Stimulated activated CD4-positive, alpha-beta T cell treated with anti-CD3 and anti-CD28 coated beads, Interleukin-4, amount 100 ng/mL, for 1 hour (primary cell): ENCODE measurements around the gene KCNN1.
"Not testable (repeated sequence)": the region's sequence is repeated elsewhere in the genome, so short reads cannot be mapped to it uniquely, and the experiment has no call there.

Source experiments
- DNase-seq: peaks from one replicate; pipeline ENCODE4 v3.0.0-alpha.2; 2020

KCNN1 gene

GRCh38 chr19:17969096-17969792 is 2.3 kb downstream of the KCNN1 start:
- DNase-seq, result no peak

DNA sequence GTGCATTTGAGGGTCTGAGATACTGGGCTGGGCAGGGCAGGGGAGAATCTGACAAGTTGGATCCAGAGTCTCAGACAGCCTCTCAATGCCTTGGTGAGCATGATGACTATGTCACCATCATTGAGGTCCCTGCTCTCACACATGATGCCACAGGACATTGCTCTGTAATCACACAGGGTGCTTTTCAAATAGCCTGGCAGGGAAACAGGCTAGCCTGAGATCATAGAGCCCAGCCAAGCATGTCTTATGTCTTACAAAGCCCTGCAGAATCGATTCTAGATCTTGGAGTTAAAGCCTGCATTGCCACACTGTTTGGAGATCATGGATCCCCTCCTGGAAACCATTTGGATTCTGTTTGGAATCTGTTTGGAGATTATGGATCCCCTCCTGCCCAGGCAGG is 5.3 kb downstream of the KCNN1 start:
- no peak for DNase-seq

GRCh38 chr19:17973759-17974158 is 6.9 kb downstream of the KCNN1 start:
- DNase-seq, result no peak

DNA sequence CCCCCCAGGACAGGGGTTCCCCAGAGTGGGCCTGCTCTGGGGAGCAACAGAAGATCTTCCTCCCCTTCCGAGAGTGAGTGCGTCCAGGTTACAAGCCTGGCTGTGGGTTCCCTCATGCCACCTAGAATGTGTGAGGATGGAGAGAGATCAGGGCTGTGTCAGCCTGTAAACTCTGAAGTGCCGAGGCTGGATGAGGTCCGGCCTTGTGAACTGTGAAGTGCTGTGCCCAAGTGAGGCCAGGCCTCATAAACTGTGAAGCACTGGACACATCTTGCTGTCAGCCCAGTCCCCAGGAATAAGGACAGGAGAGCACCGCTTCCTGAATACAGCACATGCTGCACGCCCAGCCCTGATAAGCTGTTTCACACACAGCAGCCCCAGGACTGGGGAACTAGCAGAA is 7.6 kb downstream of the KCNN1 start:
- DNase-seq, result no peak

GRCh38 chr19:17975032-17975431 is 8.1 kb downstream of the KCNN1 start:
- DNase-seq, result no peak

- no peak for DNase-seq
These were observed 10.1 kb downstream of the KCNN1 start for GRCh38 chr19:17977021-17977420.

DNA sequence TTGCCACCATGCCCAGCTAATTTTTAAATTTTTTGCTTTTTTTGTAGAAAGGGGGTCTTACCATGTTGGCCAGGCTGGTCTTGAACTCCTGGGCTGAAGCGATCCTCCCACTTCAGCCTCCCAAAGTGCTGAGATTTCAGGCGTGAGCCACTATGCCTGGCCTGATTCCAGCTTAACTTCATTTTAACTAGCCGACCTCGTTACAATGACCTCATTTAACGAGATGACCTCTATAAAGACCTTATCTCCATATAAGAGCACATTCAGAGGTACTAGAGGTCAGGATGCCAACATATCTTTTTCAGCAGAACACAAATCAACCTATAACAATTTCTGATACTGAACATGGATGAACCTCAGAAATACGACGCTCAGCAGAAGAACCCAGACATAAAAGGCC is 10.6 kb downstream of the KCNN1 start:
- no peak for DNase-seq

GRCh38 chr19:17981611-17982010 is 14.7 kb downstream of the KCNN1 start:
- no peak for DNase-seq

- DNase-seq, result no peak
These were observed 15.5 kb downstream of the KCNN1 start for GRCh38 chr19:17982430-17982829.

- DNase-seq, result no peak
These were observed 18.3 kb downstream of the KCNN1 start for GRCh38 chr19:17985037-17985818.

DNA sequence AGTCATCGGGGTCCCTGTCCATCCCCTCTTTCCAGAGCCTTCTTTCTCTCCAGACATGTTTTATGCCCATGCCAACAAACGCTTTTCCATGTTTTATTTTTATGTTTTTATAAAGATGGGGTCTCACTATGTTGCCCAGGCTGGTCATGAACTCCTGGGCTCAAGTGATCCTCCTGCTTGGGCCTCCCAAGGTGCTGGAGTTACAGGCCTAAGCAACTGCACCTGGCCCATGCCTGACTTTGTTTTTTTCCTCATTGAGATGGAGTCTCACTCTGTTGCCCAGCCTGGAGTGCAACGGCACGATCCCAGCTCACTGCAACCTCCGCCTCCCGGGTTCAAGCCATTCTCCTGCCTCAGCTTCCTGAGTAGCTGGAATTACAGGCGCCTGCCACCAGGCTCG is 19.7 kb downstream of the KCNN1 start:
- not testable (repeated sequence) for DNase-seq

DNA sequence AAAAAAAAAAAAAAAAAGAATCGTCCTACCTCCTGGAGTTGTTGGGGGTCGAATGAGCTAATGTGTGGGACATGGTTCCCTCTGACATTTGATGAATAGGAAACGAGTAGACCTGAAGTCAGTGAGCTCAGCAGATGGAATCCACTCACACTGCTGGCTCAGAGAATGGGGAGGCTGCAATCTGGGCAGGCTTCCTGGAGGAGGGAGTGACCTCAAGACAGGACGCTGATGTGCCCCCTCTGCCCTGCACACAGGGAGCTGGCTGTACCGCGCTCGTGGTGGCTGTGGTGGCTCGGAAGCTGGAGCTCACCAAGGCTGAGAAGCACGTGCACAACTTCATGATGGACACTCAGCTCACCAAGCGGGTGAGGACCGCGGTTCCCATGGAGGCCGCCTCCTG is 21.3 kb downstream of the KCNN1 start:
- DNase-seq, result no peak

- DNase-seq, result no peak
These were observed 22.7 kb downstream of the KCNN1 start for GRCh38 chr19:17989425-17990094.

DNA sequence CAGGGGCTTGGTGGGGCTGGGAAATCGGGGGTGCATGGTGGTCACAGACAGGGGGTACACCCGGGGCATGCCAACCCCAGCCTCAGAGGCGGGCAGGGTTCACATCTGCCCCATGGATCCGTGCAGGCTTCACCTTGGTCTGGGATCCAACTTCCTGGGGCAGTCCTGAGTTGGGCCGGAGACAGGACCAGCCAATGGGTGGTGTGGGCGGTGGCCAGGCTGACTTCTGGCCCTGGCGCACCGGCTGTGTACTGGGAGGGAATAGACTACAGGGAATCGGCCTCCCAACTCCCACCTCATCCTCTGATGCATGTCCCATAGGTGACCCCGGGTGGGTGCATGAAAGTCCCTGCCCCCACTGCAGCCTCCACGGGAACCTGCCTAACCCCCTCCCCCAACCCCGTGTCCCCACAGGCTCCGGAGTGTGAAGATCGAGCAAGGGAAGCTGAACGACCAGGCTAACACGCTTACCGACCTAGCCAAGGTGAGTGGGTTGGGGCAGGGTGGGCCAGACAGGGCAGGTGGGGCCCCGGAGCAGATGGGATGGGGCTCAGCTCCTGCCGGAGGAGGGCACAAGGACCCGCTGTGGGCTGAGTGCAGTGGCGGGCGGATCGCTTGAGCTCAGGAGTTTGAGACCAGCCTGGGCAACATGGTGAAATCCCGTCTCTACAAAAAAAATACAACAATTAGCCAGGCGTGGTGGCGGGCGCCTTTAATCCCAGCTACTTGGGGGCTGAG is 26.3 kb downstream of the KCNN1 start:
- DNase-seq, result no peak

DNA sequence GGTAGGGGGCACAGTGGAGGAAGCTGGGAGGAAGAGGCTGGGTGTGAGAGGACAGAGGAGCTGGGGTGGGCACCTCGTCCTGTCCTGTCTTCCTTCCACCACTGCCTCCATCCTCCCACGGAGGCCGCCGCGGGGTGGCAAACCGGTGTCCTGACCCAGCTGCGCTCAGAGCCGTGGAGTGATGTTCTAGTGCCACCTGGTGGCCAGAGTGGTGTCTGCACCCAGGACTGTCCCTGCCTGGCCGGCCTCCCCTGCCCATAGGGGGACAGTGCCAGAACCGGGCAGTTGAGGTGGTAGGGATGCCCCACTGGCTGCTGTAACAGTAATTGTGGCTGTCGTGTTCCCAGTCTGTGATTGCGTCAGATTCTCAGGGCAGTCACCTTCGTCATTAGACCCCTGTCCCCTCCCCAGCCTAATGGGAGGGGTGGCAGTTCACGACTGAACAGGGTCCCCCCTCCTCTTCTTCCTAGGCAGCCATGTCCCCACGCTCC is 30.0 kb downstream of the KCNN1 start:
- peak; percentile 86 for DNase-seq

DNA sequence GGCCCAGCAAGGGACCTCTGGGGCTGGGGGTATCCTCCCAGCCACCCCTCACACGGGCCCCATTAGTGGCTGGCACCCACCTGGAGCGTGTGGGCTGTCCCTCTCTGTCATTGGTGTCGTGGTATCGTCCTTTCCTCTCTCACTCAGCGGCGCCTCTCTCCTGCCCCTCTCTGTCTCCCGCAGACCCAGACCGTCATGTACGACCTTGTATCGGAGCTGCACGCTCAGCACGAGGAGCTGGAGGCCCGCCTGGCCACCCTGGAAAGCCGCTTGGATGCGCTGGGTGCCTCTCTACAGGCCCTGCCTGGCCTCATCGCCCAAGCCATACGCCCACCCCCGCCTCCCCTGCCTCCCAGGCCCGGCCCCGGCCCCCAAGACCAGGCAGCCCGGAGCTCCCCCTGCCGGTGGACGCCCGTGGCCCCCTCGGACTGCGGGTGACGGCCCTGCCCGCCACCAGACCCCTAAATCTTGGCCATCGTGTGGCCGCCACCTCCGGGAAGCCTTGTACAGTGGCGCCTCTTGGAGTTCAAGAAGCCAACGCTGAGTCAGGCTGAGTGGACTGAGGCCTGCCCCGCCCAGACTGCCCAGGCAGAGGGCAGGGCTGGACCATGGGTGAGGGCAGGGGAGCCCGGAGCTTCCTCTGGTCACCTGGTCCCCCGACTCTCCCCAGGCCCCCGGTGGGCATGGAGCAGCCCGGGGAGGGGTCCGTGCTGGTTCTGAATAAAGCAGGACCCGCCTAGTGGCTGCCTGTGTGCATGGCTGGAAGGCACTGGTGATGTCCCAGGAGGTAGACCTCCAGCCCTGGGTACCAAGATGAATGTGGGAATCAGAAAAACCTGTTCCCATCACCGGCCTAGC is 31.3 kb downstream of the KCNN1 start:
- no peak for DNase-seq

- DNase-seq, result no peak
These were observed 31.9 kb downstream of the KCNN1 start for GRCh38 chr19:17998827-17999150.

DNA sequence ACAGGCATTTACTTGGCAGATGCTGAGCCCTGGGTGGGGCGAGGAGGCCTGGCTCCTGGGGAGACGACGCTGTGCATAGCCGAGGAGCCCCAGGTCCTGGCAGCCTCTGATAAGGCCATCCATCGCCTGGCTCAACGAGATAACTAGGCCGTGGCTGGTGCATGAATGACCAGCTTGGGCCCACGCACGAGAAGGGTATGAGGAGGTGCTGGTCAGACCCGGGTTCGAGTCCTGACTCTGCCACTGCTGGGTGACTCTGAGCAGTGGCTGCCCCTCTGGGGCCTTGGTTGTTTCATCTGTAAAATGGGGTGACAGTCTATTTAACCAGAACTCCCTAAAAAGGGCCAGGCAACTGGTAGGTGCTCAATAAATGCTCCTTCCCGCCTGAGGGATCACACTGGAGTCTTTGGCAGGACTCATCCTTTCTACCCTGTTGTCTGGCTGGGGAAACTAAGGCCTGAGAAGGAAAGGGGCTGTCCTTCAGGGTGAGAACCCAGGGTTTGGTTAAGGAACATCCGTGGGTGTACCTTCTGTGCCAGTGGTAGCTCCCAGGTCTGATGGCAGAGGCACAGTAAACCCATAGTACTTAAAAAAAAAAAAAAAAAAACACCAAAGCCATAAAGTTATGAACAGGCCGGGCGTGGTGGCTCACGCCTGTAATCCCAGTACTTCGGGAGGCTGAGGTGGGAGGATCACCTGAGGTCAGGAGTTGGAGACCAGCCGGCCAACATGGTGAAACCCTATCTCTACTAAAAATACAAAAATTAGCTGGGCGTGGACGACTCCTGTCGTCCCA is 33.0 kb downstream of the KCNN1 start:
- no peak for DNase-seq

- DNase-seq, result no peak
These were observed 33.6 kb downstream of the KCNN1 start for GRCh38 chr19:18000480-18000914.

GRCh38 chr19:18000915-18001776 is 34.2 kb downstream of the KCNN1 start:
- peak; percentile 87 for DNase-seq
